SK-N-MC (cell line): ENCODE results near the gene MTSS2.

ENCODE experiments used
- EZH2 ChIP-seq: fragments of 200-600 bp; sonication (generic); IDR thresholded peaks from one replicate; pipeline ENCODE4 v1.6.1; 2017; ENCODE audit warnings: antibody characterized with exemption
- POLR2AphosphoS5 ChIP-seq: IDR thresholded peaks from 2 replicates; pipeline ENCODE4 v1.6.1; 2012; ENCODE audit warnings: mild to moderate bottlenecking, low read depth, low read length, borderline replicate concordance

GRCh38 chr16:70713342-70713741 lies 27.5 kb upstream of the MTSS2 start:
- TF ChIP-seq EZH2 = no peak
- no peak for TF ChIP-seq POLR2AphosphoS5
